ENCODE data around the gene LDLRAD4.

GRCh38 chr18:13581496-13582177 is 363.1 kb downstream of the LDLRAD4 start:
- TF ChIP-seq TAF1 (IDR thresholded peaks at IDR 0.05; ENCODE audit: low read depth), result no peak
- TF ChIP-seq EP300 (IDR thresholded peaks at IDR 0.05; ENCODE audit: borderline replicate concordance), result no peak
- TF ChIP-seq RAD21 (IDR thresholded peaks at IDR 0.05; ENCODE audit: low read depth), result no peak
- no peak for TF ChIP-seq YY1 (IDR thresholded peaks at IDR 0.05; ENCODE audit: low read depth)
- TF ChIP-seq TCF12 (IDR thresholded peaks at IDR 0.05; ENCODE audit: low read depth), result no peak
- no peak for TF ChIP-seq CREB1 (IDR thresholded peaks at IDR 0.05; ENCODE audit: low read depth)
- TF ChIP-seq MAX (IDR thresholded peaks at IDR 0.05), result no peak
- no peak for TF ChIP-seq REST (IDR thresholded peaks at IDR 0.05; ENCODE audit: low read depth)
- no peak for TF ChIP-seq EGR1 (IDR thresholded peaks at IDR 0.05)
- no peak for TF ChIP-seq CEBPB (IDR thresholded peaks at IDR 0.05)
- TF ChIP-seq FOXM1 (IDR thresholded peaks at IDR 0.05; ENCODE audit: borderline replicate concordance, low read depth), result no peak
- no peak for TF ChIP-seq NFIC (IDR thresholded peaks at IDR 0.05)
- no peak for TF ChIP-seq ZBTB7A (IDR thresholded peaks at IDR 0.05; ENCODE audit: low read depth)
- no peak for TF ChIP-seq TEAD4 (IDR thresholded peaks at IDR 0.05)
